Measurements from ENCODE around the gene RPL18.

DNA sequence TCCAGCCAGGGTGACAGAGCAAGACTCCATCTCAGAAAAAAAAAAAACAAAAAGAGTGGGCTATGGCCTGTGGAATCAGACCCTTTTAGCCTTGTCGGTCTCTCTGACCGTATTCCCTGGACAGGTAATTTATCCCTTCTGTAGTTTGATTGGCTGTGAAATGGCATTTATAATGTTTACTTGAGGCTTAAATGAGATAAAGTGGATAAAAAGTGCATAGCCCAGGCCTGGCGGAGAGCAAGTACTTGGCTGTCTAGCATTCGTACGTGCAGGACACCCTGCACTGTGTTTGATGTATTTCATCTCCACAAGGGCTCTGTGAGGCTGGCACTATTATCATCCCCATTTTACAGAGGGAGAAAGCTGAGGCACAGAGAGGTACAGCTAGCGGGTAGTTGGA is 46.8 kb upstream of the RPL18 start:
- TF ChIP-seq POLR2AphosphoS5 (IDR thresholded peaks at IDR 0.05; ENCODE audit: low read depth, low read length) (no peak), POLR2A (IDR thresholded peaks at IDR 0.05; ENCODE audit: low read depth, low read length) (no peak)
